ENCODE results near the gene RADIL. TPM values are rescaled to one million over a fixed set of nuclear protein-coding genes. Genes with fewer than 3 reads are reported as not detected.
"Not testable (repeated sequence)": the region's sequence is repeated elsewhere in the genome, so short reads cannot be mapped to it uniquely, and the experiment has no call there.

Gene RADIL
- total RNA-seq, 2 donors from 2014 or later = 7.7 to 16.0 TPM

DNA sequence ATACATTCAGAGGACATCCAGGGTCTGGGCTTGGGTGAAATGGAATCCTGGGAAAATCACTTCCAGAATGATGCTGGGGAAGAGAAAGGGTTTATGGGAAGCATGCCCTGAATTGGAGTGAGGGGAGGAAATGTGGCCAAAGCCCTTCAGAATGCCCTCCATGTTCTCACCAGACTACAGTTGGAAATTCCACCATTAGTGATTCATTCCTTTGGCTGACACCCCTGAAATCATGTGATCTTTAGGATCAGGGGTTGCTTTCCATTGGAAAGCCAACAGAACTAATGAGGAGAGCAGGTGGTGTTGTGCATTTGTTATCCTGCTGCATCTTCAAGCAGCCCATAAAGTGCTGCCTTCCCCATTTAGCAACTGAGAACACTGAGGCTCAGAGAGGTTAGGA is 20.8 kb upstream of the RADIL start:
- Histone ChIP-seq H3K27me3 (no peaks in the 10 kb centered on the region), H3K4me3 (no peak overlapping the region), H3K4me1 (no peaks in the 10 kb centered on the region), H3K27ac (no peak overlapping the region), H3K9me3 (no peaks in the 10 kb centered on the region), H3K36me3 (no peaks in the 10 kb centered on the region)
- TF ChIP-seq, protein P1, sequence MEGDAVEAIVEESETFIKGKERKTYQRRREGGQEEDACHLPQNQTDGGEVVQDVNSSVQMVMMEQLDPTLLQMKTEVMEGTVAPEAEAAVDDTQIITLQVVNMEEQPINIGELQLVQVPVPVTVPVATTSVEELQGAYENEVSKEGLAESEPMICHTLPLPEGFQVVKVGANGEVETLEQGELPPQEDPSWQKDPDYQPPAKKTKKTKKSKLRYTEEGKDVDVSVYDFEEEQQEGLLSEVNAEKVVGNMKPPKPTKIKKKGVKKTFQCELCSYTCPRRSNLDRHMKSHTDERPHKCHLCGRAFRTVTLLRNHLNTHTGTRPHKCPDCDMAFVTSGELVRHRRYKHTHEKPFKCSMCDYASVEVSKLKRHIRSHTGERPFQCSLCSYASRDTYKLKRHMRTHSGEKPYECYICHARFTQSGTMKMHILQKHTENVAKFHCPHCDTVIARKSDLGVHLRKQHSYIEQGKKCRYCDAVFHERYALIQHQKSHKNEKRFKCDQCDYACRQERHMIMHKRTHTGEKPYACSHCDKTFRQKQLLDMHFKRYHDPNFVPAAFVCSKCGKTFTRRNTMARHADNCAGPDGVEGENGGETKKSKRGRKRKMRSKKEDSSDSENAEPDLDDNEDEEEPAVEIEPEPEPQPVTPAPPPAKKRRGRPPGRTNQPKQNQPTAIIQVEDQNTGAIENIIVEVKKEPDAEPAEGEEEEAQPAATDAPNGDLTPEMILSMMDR (IDR thresholded peaks at IDR 0.05) = no peak
- DNase-seq (ENCODE audit: low spot score) = no peak

DNA sequence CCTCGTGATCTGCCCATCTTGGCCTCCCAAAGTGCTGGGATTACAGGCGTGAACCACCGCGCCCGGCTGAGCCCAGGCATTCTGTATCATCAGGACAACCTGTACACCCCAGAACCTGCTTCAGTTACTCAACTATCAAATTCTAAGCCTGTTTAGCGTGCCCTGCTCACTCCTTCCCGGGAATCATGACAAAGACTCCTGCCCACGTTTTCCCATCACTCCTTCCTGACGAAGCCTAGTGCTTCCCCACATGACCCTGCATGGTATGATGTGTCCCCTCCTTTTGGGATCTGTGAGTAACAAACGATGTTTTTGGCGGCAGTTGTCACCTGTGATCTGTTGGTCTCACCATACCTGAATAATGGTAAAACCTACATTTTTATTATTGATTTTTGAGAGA is 12.2 kb upstream of the RADIL start:
- Histone ChIP-seq H3K27ac (no peak overlapping the region), H3K36me3 (no peaks in the 10 kb centered on the region), H3K4me1 (no peaks in the 10 kb centered on the region), H3K9me3 (no peaks in the 10 kb centered on the region), H3K27me3 (no peaks in the 10 kb centered on the region), H3K4me3 (no peak overlapping the region)
- no peak for DNase-seq (ENCODE audit: low spot score)
- TF ChIP-seq, protein P1 (IDR thresholded peaks at IDR 0.05) = no peak

DNA sequence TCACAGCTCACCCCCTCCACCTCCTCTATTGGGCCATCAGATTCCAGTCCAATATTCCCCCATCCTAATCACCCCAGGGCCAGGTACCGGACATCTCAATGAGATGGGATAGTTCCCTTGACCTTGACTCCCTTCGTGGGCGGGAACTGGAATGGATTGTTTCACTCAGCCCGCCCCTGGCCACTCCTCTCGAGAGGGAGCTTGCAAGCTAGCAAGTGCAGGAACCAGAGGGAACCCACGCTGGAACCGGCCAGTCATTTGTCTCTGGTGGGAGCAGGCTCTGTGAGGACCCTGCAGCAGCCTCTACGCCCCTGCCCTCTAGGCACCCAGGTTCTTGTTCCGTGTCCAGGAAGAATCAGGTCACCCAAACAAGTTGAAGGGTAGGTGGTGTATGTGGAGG is 11.0 kb upstream of the RADIL start:
- Histone ChIP-seq H3K4me3 (no peak overlapping the region), H3K4me1 (no peaks in the 10 kb centered on the region), H3K27ac (no peak overlapping the region), H3K27me3 (no peaks in the 10 kb centered on the region), H3K36me3 (no peaks in the 10 kb centered on the region), H3K9me3 (no peaks in the 10 kb centered on the region)
- DNase-seq (ENCODE audit: low spot score) = no peak
- TF ChIP-seq, protein P1 (IDR thresholded peaks at IDR 0.05) = no peak

DNA sequence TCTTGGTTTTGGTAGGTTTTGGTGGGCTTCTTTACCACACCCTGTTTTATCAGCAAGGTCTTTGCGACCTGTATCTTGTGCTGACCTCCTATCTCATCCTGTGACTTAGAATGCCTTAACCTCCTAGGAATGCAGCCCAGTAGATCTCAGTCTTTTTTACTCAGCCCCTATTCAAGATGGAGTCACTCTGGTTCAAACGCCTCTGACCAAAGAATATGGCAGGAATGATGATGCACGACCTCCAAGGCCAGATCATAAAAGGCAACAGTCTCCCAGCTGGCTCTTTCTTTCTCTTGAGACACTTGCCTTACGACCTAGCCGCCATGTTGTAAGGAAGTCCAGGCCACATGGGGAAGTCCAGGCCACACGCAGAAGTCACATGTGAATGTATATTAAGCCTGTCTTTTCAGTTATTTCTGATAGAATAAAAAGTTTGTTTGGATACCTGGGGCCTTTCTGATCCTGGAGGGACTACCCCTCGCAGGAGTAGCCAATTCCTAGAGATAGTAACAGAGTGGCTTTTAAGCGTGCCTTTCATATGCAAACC is 10.5 kb upstream of the RADIL start:
- Histone ChIP-seq H3K4me3 (no peak overlapping the region), H3K27ac (no peak overlapping the region), H3K27me3 (no peaks in the 10 kb centered on the region), H3K4me1 (no peaks in the 10 kb centered on the region), H3K9me3 (no peaks in the 10 kb centered on the region), H3K36me3 (no peaks in the 10 kb centered on the region)
- TF ChIP-seq, protein P1 (IDR thresholded peaks at IDR 0.05) = no peak
- DNase-seq (ENCODE audit: low spot score) = no peak

DNA sequence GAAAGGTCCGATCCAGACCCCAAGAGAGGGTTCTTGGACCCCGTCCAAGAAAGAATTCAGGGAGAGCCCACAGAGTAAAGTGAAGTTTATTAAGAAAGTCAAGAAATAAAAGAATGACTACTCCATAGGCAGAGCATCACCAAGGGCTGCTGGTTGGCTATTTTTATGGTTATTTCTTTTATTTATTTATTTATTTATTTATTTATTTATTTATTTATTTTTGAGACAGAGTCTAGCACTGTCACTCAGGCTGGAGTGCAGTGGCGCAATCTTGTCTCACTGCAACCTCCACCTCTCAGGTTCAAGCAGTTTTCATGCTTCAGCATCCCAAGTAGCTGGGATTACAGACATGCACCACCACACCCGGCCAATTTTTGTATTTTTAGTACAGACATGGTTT is 9.7 kb upstream of the RADIL start:
- H3K27me3 ChIP-seq; H3K4me3 ChIP-seq; H3K4me1 ChIP-seq; H3K9me3 ChIP-seq; H3K36me3 ChIP-seq; H3K27ac ChIP-seq; DNase-seq (ENCODE audit: low spot score): not testable (repeated sequence)

DNA sequence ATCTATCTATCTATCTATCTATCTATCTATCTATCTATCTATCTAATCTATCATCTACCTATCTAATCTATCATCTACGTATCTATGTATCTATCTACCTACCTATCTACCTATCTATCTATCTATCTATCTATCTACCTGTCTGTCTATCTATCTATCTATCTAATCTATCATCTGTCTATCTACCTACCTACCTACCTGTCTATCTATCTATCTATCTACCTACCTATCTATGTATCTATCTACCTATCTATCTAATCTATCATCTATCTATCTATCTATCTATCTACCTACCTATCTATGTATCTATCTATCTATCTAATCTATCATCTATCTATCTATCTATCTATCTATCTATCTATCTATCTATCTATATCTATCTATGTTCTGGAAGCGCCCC is 8.0 kb upstream of the RADIL start:
- not testable (repeated sequence) for H3K4me3 ChIP-seq; DNase-seq (ENCODE audit: low spot score); H3K4me1 ChIP-seq; H3K27me3 ChIP-seq; H3K9me3 ChIP-seq; H3K36me3 ChIP-seq; H3K27ac ChIP-seq

DNA sequence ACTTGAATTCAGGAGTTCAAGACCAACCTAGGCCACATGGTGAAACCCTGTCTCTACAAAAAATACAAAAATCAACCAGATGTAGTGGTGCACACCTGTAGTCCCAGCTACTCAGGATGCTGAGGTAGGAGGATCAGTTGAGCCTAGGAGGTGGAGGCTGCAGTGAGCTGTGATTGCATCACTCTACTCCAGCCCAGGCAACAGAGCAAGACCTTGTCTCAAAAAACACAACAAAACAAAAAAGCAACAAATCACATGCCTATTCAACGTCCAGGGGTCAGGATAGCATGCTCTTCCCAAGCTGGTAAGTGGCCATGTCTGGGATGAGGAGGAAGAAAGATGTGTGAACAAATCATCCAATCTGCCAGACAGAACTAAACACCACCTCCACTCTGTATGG is 6.2 kb upstream of the RADIL start:
- H3K4me3 ChIP-seq = no peak overlapping the region
- DNase-seq (ENCODE audit: low spot score) = no peak
- H3K4me1 ChIP-seq = no peaks in the 10 kb centered on the region
- H3K9me3 ChIP-seq = no peaks in the 10 kb centered on the region
- no peak overlapping the region for H3K27ac ChIP-seq
- no peaks in the 10 kb centered on the region for H3K36me3 ChIP-seq
- no peaks in the 10 kb centered on the region for H3K27me3 ChIP-seq
- TF ChIP-seq, protein P1 (IDR thresholded peaks at IDR 0.05) = no peak

All from right atrium auricular region (tissue), 2 donors.